ENCODE measurements around the gene AMELX.

AMELX gene

DNA sequence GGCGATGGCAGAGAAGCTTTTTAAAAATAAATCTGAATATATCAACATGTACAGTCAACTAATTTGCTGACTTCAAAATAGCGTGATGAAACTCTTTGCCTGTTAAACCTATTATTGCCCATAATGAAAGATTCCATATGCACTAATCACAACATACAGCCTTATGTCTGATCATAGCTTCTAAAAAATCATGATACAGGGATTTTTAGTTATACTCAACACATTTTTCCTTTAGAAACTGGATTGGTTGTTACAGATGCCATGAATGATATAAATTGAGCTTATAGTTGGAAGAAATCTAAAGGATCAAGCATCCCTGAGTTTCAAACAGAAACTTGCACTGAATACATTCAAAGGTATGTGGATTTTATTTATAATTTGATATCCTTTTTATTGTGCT, at the start of gene AMELX:
TSS of gene AMELX (plus strand) at position 301 of the 400 bp plus-strand sequence. CDS start 1,376 bp downstream, outside the sequence.
- no peak for ATAC-seq

- ATAC-seq: no peak
Measured at GRCh38 chrX:11244636-11245035, 48.6 kb upstream of the AMELX start.

GRCh38 chrX:11254417-11255109, 38.6 kb upstream of the AMELX start:
- ATAC-seq: no peak

DNA sequence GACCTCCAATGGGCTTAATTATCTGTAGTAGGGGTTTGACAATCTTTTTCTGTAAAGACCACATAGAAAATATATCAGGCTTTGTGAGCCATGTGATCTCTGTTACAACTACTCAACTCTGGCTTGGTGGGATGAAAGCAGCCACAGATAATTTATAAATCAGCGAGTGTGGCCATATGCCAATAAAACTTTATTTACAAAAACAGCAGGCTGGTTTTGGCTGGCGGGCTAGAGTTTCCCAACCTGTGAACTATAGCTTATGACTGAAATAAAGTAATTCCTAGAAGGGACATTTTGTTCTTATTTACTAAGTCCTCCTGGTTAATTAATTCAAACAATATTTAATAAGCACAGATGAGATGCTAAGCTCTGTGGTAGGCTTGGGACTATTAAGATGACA, 35.9 kb upstream of the AMELX start:
- ATAC-seq: no peak

DNA sequence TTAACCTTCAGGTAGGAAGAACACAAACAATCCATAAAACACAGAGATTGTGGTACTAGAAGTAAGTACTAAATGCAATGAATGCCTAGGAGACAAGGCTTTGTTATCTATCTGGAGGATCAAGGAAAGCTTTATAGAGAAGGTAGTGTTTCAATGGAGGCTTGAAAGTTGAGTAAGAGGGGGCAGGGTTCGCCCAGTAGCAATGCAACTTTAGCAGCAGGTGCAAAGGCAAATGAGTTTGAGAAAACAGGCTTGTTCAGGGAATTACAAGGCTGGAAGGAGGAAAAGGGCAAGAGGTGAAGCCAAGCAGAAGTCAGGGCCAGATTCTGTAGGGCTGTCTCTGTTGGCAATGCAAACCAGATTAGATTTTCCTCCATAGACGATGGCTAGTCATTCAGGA, 35.5 kb upstream of the AMELX start:
- no peak for ATAC-seq

DNA sequence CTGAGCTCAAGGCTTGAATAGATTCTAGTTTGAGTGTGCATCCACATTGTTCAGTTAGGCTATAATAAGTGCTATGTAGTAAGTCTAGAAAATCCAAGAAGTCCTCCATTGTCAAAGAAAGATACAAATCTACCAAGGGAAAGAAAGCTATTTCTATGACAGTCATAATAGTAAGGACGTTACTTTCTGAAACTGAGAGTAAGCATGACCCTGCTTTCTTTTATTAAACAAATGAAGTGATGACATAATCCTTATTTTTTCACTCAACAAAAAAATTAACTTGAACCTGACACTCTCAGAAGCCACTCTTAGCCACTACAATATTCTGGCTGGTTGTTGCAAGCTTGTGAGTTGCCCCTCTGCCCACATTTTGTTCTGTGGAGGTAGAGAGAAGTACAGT, 33.8 kb upstream of the AMELX start:
- no peak for ATAC-seq

- ATAC-seq: no peak
Measured at GRCh38 chrX:11261260-11261659, 32.0 kb upstream of the AMELX start.

- no peak for ATAC-seq
Measured at GRCh38 chrX:11264925-11265324, 28.3 kb upstream of the AMELX start.

DNA sequence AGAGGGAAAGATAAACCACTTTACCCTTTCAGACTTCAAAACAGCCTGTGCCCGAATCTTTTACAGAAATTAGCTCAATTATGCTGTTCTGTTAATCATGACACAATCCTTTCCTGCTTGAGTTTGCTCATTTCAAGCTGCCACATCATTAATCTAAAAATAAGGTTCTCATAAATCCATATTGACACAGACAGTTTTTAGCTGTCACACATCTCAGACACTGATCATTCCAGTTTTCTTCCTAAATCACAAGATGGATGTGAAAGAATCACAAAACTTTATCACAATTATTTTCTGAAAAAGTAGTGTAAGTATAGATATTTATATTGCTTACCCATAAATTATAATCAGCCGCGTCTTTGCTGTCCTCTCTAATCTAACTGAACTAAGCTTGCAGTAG, 27.9 kb upstream of the AMELX start:
- no peak for ATAC-seq

DNA sequence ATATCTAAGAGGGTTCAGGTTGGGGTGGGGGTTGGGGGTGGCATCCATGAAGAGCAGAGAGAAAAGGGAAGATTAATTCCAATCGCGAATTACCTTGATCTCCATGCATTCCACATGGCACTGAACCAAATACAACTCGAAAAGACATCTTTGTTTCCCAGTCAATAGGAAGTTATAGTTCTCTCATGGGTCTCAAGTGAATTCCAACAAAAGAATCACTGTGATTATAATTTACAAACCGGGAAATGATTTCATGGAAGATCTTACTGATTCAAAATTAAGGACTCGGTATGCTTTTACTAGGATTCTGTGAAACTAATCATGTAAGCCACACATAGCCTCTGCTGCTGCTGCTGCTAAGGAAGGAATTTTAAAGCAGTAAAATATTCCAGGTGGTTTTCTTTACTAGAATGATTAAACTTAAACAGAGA, 26.6 kb upstream of the AMELX start:
- ATAC-seq: no peak

GRCh38 chrX:11267425-11267824, 25.8 kb upstream of the AMELX start:
- ATAC-seq: no peak

GRCh38 chrX:11269006-11269405, 24.2 kb upstream of the AMELX start:
- no peak for ATAC-seq

DNA sequence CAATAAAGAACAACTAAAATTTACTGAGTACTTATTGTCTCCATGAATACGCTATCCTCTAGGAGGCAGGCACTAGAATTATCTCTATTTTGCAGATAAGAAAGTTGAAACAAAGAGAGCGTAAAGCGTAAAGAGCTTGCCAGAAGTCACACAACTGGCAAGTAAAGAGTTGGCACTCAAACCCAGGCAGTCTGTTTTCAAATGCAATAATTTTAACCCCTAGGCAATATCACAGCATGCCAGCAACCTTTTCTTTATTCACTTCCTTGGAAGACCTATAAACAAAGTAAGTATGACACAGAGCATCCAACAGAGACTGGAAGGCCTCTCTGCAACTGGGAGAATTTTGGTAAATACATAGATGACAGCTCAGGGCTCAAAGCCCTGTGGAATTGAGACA, 23.2 kb upstream of the AMELX start:
- ATAC-seq: no peak

GRCh38 chrX:11272290-11272689, 20.9 kb upstream of the AMELX start:
- ATAC-seq: no peak

DNA sequence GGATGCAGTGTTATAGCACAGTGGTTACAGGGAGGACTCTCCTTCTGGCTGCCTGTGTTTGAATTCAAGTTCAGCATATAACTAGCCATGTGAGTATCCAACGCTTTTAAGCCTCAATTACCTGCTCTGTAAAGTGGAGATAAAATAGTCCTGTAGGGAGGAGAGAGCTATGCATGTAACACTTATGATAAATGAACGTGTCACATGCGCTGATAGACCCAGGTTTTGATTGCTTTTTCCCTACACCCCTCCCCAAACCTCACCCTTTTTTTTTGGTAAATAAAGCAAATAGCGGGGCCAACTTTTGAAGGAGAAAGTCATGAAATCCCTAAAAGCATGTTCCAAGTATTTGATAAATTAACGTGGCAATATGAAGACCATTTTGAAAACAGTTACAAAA, 20.4 kb upstream of the AMELX start:
- no peak for ATAC-seq

GRCh38 chrX:11273544-11273943, 19.7 kb upstream of the AMELX start:
- no peak for ATAC-seq

GRCh38 chrX:11282043-11282442, 11.2 kb upstream of the AMELX start:
- ATAC-seq: no peak

DNA sequence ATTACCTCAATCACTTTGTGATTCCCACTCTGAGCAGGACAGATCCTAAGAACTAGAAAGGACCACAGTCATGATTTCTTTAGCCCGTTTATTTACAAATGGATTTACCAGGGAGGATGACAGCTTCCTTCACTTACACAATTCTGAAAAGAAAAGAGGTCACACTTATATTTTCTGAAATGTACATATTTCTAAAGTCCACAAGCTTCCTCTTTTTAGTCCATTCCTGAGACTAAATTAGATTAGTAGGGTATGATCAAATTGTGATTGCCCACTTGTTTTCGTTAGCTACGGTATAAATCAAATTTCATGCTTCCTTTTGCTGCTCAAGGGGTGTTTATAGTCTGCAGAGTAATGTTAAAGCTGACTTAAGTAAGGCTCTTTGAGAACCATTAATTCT, 7.6 kb upstream of the AMELX start:
- no peak for ATAC-seq

GRCh38 chrX:11287505-11287904, 5.7 kb upstream of the AMELX start:
- ATAC-seq: no peak

DNA sequence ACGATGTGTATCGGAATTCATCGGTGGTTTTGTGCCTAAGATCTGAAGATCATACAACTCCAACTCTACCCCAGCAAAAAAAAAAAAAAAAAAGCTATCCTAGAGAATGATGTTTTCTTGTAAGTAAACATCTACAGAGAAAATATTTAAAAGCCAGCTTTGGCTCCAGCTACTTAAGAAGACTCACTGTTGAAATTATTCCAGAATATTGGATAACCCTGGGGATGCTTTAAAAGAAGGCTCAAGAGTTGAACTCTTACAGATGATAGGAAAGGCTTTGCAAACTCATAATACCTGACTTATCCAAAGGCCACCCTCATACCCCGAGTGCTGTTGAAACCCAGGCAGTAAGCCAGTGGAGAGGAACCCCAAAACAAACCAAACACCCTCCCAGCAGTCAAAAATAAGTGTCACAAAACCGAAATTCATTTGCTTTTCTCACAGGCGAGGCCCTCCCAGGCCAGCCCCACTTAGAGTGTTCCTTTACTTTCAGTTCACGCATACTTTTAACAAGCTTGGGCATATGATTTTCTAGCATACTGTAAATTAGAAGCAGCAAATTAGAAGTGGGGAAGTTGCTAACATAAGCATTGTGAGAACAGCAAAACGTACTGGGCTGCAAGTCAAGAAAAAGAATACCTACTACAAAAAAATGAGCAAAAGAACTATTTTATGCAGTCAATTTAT, 2.7 kb upstream of the AMELX start:
- ATAC-seq: no peak

- ATAC-seq: no peak
Measured at GRCh38 chrX:11296051-11296450, 2.8 kb downstream of the AMELX start.

GRCh38 chrX:11298600-11298999, 5.4 kb downstream of the AMELX start:
- no peak for ATAC-seq

GRCh38 chrX:11304829-11305228, 11.6 kb downstream of the AMELX start:
- no peak for ATAC-seq

GRCh38 chrX:11305641-11306040, 12.4 kb downstream of the AMELX start:
- no peak for ATAC-seq

DNA sequence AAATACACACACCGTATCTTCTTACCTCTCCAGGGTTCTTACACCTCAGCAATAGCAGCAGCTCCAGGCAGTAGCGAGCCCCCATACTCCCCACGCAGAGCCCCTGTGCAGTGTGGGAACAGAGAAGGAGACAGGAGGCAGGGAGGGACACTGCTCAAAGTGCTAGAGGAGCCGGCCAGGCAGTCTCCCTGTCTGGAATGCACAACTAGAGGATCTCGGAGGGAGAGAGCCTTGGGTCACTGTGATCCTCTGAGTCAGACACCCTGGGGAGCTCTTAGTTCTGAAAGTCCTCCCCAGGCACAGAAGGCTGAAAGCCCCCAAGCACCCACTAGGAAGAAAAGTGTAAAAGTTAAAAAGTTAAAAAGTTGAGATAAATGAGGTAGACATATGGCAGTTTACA, 16.0 kb downstream of the AMELX start:
- no peak for ATAC-seq
